WERI-Rb-1 (cell line): ENCODE measurements around the gene CENPP.
A peak's percentile ranks its signal among the peaks of the same experiment; 100 is the strongest.

ENCODE experiments used
- DNase-seq: peaks from one replicate; pipeline ENCODE4 v3.0.0-alpha.2; 2020
- H3K27ac ChIP-seq: fragments of 250-450 bp; sonication (Bioruptor Pico); 2 replicates; pipeline ENCODE4 v1.5.1; 2020; ENCODE audit warnings: mild to moderate bottlenecking, moderate library complexity
- H3K27me3 ChIP-seq: fragments of 250-450 bp; sonication (Bioruptor Pico); 2 replicates; pipeline ENCODE4 v1.5.1; 2021; ENCODE audit warnings: mild to moderate bottlenecking, low read depth, moderate library complexity; ENCODE audit not compliant: insufficient read depth, severe bottlenecking
- H3K36me3 ChIP-seq: fragments of 250-450 bp; sonication (Bioruptor Pico); 2 replicates; pipeline ENCODE4 v1.5.1; 2020; ENCODE audit warnings: mild to moderate bottlenecking, moderate library complexity
- H3K4me3 ChIP-seq: 2 replicates; pipeline ENCODE4 v1.5.1; 2011; ENCODE audit warnings: low read depth, mild to moderate bottlenecking, control low read depth, low read length
- H3K9me3 ChIP-seq: fragments of 250-450 bp; sonication (Bioruptor Pico); 2 replicates; pipeline ENCODE4 v1.5.1; 2021; ENCODE audit warnings: mild to moderate bottlenecking, moderate library complexity; ENCODE audit not compliant: severe bottlenecking
- TF ChIP-seq, protein P1 (sequence below): IDR thresholded peaks from 2 replicates; pipeline ENCODE4 v1.5.1; 2011; ENCODE audit warnings: low read depth, mild to moderate bottlenecking, control low read depth, inconsistent platforms, low read length

Gene CENPP

GRCh38 chr9:92608241-92608908, 282.6 kb downstream of the CENPP start:
- no peak for DNase-seq
- peak overlapping the region; percentile 83 for H3K27ac ChIP-seq
- TF ChIP-seq, protein P1, sequence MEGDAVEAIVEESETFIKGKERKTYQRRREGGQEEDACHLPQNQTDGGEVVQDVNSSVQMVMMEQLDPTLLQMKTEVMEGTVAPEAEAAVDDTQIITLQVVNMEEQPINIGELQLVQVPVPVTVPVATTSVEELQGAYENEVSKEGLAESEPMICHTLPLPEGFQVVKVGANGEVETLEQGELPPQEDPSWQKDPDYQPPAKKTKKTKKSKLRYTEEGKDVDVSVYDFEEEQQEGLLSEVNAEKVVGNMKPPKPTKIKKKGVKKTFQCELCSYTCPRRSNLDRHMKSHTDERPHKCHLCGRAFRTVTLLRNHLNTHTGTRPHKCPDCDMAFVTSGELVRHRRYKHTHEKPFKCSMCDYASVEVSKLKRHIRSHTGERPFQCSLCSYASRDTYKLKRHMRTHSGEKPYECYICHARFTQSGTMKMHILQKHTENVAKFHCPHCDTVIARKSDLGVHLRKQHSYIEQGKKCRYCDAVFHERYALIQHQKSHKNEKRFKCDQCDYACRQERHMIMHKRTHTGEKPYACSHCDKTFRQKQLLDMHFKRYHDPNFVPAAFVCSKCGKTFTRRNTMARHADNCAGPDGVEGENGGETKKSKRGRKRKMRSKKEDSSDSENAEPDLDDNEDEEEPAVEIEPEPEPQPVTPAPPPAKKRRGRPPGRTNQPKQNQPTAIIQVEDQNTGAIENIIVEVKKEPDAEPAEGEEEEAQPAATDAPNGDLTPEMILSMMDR, result no peak
- H3K27me3 ChIP-seq, result no peaks in the 10 kb centered on the region
- peaks cover 21% of the 10 kb centered on the region for H3K36me3 ChIP-seq
- no peak overlapping the region; the same call in 1 of the 2 replicates for H3K4me3 ChIP-seq
- peaks cover 10% of the 10 kb centered on the region for H3K9me3 ChIP-seq

DNA sequence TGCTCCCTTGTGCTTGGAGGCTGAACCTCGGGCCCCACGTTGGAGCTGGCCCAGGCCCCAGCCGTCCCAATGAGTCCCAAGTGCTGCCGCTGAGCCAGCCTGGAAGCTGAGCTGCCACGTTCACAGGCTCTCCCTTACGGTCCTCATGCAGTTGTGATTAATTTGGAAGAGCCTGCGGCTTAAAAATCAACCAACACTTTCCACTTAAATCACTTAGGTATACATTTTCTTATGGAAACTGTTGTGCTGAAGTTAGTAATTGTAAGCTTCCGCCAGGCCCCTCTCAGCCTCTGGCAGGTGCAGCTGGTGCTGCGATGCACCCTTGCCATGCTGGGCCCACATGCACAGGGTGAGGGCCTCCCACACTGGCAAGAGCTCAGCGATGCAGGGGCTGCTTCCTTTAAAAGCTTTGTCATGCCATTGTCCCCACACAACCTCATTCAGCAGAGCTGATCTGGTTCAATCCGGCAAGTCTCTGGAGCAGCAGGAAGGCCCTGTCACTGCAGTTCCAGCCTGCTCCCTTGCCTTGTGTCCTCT, 283.2 kb downstream of the CENPP start:
- TF ChIP-seq, protein P1, result 0 out of 2 replicates have a peak, but pooled peaks have one; percentile 16
- Histone ChIP-seq H3K27ac (peak overlapping the region; percentile 83), H3K4me3 (no peak overlapping the region; the same call in 1 of the 2 replicates), H3K36me3 (peaks cover 27% of the 10 kb centered on the region), H3K27me3 (no peaks in the 10 kb centered on the region), H3K9me3 (peaks cover 10% of the 10 kb centered on the region)
- DNase-seq, result peak; percentile 89

DNA sequence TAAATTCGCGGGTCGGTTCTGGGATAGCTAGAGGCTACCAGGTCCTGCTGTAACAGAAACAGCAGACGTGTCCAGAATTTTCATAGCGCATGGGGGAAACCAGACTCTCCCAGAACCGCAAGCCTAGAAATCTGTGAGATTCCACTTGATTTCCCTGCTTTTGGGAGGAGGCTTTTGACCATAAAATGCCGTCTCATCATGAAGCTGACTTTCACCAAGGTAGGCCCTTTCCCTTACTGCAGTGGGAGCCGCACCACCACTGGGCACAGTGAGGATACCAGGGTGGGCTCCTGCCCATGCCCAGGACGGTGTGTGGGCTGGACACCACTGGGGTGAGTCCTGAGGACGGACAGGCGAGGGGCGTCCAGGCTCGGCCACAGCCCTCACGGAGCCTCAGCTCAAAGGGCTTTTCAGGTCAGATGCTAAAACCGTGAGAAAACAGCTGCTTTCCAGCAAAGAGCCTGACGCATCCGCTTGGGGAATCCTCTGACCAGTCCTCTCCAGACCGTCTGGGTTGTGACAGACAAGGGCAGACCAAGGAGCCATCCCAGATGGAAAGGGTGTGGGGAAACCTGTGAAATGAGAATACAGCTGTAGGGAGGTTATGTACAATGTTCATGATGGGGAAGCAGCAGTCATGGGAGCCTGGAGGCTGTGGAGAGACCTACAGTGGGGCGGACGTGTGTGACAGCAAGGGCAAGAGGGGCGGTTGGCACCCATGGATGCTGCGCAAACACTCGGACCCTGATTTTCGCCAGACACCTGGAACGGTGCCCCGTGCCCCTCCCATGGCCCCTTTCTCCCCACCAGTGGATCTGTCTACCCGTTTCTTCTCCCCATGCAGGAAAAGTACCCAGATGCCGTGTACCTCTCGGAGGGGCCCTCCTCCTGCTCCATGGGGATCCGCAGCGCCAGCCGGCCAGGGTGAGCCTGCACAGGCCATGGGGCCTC, 285.0 kb downstream of the CENPP start:
- Histone ChIP-seq H3K27me3 (no peaks in the 10 kb centered on the region), H3K4me3 (no peak overlapping the region), H3K9me3 (peaks cover 2% of the 10 kb centered on the region), H3K36me3 (peaks cover 28% of the 10 kb centered on the region), H3K27ac (peak overlapping the region; percentile 83)
- DNase-seq, result peak; percentile 19
- TF ChIP-seq, protein P1, result no peak

- TF ChIP-seq, protein P1, result no peak
- Histone ChIP-seq H3K27me3 (no peaks in the 10 kb centered on the region), H3K4me3 (no peak overlapping the region), H3K27ac (peak overlapping the region; percentile 50), H3K9me3 (no peaks in the 10 kb centered on the region), H3K36me3 (peaks cover 37% of the 10 kb centered on the region)
- DNase-seq, result peak; percentile 46
Measured at GRCh38 chr9:92611621-92612285, 286.0 kb downstream of the CENPP start.

GRCh38 chr9:92612292-92612691, 286.5 kb downstream of the CENPP start:
- Histone ChIP-seq H3K9me3 (no peaks in the 10 kb centered on the region), H3K27me3 (no peaks in the 10 kb centered on the region), H3K27ac (peak overlapping the region; percentile 50), H3K36me3 (peaks cover 42% of the 10 kb centered on the region), H3K4me3 (no peak overlapping the region)
- DNase-seq, result no peak
- TF ChIP-seq, protein P1, result no peak
